Mammary epithelial cell (primary cell): ENCODE results near the gene ZNF385B.

Source experiments
- CTCF ChIP-seq, 2 donors: IDR thresholded peaks in 1 of 2; conservative IDR thresholded peaks in 1 of 2; 2 replicates each; pipeline ENCODE4 v1.5.1; 2011 to 2012; ENCODE audit warnings: inconsistent platforms in 2 of 2, low read length in 2 of 2, mild to moderate bottlenecking in 2 of 2, control low read depth in 1 of 2, low read depth in 1 of 2; ENCODE audit not compliant: insufficient read depth in 1 of 2; ENCODE audit errors: extremely low read depth in 1 of 2
- EZH2 ChIP-seq: IDR thresholded peaks from 2 replicates; pipeline ENCODE4 v1.6.1; 2012; ENCODE audit warnings: low read length, inconsistent platforms, borderline replicate concordance

- no peak for TF ChIP-seq CTCF (conservative IDR thresholded peaks at IDR 0.05 in 1 of 2, IDR thresholded peaks at IDR 0.05 in 1 of 2; ENCODE audit: extremely low read depth in 1 of 2, insufficient read depth in 1 of 2, low read depth in 1 of 2, low read length in 2 of 2)
- no peak for TF ChIP-seq EZH2
Observed at GRCh38 chr2:179551539-179552045, 309.8 kb downstream of the ZNF385B start.
